Measurements from ENCODE around the gene ADCY5.

Gene ADCY5

DNA sequence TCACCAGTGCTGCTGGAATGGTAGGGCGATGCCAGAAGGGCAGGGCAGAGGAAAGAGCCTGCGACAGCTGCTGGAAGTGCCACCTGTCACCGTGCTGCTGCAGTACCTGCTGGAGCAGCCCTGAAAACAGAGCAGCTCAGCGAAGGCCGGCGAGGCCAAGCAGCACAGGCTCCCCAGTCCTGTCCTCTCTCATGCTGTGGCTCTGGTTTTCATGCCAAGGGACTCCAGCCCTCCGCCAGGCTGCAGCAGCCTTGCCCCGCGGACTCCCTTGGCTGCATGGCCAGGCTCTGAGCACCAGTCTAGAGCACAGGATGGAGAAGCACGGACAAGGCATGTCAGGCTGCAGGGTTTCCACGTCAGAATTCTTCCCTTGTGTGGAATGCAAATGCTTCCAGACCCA, 43.9 kb downstream of the ADCY5 start:
- DNase-seq = no peak

DNA sequence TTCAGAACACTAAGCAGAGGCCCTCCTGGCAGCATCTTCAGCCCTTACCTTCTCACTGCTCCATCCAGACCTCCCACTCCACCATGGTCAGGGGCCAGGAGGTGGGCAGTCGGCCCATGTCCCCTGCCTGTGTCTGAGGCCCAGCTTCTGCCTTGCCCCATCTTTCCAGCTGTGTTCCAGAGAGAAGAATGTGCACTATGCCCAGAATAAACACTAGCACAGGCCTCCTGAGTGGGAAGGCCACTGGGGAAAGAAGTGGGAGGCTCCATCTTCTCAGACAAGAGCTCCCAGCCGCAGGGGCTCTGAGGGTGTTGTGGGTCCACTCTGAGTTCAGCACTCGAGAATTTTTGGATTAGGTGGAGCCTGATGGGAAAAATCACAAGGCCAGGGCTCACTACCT, 44.5 kb downstream of the ADCY5 start:
- DNase-seq = no peak

DNA sequence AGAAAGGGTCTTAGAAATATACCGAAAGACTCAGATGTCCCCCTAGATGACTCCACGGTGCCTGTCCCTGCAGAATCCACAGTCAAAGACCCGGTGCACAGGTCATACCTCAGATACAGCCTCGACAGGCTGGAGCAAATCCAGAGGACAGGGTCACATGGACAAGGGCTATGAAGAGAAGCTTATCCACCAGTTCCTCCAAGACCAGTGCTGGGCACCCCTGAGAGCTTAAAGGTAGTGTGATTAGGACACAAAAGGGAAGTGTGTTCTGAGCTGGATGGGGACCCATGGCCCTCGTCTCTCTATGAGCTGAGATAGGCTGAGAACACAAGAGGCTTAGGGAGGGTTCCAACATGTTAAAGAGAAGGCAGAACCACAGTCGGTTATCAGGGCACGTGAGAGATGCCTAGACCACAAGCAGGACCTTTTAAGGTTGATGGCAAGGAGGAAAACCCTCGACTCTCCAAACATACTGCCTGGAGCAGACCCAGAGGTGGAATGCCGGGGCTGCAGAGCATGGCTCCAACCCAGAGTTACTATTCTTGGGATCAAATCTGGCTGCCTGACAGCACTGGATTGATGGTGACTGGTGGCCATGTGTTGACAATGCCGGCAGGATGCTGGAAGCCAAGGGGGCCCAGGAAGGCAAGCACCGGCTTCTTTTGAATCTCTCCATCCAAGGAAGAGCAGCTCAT, 46.9 kb downstream of the ADCY5 start:
- no peak for DNase-seq

DNA sequence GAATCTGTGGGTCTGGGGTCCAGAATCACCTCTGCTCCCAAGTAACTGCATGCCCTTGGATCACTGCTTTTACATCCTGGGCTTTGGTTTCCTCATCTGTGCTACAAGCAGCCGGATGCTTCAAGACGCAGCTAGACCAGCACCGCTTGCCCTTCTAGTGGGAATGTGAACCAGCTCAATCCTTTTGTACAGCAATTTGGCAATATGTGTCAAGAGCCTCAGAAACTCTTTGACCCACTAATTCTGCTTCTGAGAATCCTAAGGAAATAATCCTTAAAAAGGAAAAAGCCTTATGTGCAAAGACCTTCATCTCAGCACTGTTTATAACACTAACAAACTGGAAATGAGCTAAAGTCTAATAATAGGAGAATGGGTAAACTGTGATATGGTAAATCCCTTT, 48.7 kb downstream of the ADCY5 start:
- DNase-seq = no peak

DNA sequence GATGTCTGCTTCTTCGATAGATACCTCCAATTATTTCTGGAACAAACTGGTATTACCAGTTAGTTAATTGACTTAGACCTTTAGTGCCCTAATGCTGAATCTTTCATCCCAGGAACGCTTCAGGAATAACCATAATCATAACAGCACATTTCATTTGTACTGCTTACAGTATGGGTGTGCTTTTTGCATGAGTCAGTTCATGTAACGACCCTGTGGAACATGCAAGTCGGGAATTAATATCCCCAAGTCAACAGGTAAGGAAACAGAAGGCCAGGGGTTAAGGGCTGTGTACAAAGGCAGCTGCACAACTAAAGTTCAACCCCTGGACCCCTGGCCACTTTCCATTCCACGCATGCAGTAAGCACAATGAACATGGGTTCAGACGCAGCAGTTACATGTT, 49.2 kb downstream of the ADCY5 start:
- no peak for DNase-seq

DNA sequence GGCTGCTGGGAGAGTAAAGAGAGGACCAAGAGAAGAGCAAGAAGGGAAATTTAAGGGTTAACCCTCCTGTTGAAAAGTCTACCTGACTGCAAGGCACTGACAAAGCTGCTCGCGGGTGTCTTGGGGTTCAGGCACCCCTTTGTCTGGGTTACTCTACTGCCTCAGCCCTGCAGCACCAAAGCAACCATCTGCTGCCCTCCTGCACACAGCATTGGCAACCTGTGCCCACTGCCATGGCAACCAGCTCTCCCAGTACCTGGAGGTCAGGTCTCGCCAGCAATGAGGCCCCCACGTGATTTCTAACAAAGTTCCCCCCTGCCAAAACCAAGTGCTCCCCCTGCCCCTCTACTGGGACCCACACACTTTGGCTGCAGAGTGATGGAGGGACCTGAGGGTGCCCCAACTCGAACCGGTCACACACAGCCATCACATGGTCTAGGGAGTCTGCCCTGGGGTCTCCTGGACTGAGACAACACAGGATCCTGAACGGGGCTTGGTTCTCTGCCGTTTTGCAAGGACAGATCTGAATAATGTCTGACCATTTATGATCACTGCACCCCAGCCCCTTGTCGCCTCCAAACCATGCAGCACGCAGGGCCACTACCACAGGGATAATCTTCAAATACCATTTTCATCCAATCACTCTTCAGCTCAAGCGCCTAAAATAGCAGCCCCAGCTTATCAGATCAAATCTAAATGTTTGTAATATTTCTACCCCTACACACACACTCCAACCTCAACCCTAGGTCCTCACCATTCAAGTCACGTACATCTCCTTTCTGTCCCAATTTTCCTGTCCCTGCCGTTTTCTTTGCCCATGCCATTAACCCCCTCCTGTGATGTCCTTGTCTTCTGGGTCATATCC, 50.7 kb downstream of the ADCY5 start:
- no peak for DNase-seq

DNA sequence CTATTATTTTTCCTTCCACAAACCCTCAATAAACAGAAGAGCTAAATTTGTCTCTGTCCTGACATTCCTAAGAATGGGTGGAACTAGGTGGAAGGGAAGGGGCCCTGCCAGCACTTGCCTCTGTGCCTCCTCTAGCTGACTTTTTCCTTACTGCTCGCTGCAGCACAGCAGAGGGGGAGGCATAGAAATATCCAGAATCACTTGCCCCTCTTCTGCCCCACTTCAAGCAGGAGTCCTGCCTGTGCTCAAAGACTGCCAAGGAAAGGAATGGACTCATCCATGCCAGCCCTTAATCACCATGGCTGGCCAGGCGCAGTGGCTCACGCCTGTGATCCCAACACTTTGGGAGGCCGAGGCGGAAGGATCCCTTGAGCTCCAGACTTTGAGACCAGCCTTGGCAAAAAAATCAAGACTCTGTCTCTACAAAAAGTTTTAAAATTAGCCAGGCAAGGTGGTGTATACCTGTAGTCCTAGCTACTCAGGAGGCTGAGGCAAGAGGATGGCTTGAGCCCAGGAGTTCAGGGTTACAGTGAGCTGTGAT, 51.8 kb downstream of the ADCY5 start:
- no peak for DNase-seq

DNA sequence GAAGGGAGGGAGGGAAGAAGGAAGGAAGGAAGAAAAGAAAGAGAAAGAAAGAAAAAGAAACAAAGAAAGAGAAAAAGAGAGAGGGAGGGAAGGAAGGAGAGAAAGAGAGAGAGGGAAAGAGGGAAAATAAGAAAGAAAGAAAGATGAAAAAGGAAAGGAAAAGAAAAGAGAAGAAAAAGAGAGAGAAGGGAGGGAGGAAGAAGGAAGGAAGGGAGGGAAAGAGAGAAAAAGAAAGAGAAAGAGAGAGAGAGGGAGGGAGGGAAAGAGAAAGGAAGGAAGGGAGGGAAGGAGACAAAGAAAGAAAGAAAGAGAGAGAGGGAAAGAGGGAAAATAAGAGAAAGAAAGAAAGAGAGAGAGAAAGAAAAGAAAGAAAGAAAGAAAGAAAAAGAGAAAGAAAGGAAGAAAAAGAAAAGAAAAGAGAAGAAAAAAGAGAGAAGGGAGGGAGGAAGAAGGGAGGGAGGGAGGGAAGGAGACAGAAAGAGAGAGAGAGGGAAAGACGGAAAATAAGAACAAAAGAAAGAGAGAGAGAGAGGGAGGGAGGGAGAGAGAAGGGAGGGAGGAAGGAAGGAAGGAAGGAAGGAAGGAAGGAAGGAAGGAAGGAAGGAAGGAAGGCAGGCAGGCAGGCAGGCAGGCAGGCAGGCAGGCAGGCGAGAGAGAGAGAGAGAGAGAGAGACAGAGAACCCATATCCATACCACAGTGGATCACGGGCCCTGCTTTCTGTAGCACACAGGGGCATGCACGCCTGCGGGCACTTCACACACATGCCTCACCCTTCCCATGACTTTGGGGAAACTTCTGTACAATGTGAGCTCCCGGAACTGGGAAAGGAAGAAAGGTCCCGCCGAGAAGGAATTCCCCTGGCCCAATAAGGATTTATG, 52.5 kb downstream of the ADCY5 start:
- DNase-seq = no peak

DNA sequence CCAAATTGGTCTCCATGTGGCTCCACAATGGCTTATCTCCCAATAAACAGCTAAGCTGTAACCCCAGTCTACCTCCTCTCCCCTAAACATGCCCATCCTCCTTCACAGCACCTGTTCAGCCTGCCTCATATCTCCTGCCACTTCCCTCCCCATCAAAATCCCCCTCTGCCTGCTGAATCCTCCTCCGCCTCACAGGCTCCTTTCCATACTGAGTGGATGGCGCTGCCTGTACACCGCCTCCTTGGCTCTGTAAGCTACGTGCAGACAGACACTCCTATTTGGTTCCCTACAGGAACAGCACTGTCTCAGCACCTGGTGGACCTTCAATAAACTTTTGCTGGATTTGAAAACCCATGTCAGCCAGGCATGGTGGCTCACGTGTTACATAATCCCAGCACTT, 53.7 kb downstream of the ADCY5 start:
- no peak for DNase-seq

DNA sequence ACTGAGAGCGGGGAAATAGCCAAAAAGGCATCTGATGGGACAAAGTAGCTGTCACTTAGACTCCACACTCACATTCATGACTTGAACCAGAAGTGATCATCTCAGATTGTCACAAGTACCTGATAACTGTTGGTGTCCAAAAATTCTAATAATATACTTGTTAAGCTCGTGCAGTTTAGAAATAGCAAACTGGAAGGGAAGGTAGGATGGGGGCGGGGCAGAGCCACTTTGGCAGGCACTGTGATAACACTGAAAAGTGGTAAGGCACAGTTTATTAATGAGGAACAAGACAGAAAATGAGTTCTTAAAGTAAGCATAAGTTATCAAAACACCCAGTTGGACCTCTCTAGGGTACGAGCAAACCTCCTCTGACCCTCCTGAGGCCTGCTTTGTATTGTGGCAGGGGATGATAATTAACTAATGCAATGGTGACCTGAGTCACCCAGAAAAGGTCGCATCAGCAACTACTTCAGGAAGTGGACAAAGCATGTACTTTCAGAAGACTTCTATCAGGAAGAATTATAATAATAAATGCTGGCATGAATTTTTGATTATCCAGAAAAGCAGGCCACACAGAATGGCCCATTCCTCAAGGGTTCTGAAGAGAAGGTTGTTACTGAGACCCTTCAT, 54.4 kb downstream of the ADCY5 start:
- no peak for DNase-seq

DNA sequence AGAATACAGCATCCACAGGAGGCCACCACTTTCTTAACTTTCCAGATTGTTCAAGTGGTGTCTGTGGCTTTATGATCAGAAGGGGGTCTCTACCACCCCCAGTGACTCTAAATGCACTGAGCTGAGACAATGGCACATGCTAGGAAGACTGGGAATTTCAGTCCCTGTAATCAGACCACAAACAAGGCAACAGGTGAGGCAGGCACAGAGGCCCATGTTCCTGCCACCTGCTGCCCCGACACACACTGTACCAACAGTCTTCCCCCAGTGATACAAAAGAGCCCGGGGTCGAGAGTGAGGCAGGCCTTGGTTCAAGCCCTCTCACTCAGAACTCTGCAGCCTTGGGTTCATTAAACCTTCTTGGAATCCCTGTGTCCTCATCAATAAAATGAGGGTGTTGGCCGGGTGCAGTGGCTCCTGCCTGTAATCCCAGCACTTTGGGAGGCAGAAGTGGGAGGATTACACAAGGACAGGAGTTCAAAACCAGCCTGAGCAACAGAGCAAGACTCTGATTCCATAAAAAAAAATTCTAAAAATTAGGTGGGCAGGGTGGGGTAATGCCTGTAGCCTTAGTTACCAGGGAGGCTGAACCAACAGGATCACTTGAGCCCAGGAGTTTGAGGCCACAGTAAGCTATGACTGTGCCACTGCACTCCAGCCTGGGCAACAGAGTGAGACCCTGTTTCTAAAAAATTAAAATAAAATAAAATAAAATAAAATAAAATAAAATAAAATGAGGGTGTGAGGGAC, 55.8 kb downstream of the ADCY5 start:
- no peak for DNase-seq

DNA sequence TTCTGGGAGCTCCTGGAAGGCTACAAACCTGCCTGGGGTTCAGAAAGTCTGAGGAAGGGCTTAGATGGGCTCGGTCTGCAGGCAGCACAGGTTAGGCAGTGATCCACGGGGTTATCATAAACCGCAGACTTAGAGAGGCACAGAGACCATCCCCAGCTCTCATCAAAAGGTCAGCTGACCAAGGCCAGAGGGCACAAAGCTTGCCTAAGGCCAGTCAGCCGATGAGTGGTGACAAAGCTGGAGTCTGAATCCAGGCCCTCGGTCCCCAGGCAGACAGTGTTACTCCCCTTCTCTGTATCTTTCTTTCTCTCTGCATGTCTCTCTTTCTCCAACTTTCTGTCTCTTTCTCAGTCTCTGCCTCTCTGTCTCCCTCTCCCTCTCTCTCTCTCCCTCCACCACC, 56.5 kb downstream of the ADCY5 start:
- DNase-seq = no peak

DNA sequence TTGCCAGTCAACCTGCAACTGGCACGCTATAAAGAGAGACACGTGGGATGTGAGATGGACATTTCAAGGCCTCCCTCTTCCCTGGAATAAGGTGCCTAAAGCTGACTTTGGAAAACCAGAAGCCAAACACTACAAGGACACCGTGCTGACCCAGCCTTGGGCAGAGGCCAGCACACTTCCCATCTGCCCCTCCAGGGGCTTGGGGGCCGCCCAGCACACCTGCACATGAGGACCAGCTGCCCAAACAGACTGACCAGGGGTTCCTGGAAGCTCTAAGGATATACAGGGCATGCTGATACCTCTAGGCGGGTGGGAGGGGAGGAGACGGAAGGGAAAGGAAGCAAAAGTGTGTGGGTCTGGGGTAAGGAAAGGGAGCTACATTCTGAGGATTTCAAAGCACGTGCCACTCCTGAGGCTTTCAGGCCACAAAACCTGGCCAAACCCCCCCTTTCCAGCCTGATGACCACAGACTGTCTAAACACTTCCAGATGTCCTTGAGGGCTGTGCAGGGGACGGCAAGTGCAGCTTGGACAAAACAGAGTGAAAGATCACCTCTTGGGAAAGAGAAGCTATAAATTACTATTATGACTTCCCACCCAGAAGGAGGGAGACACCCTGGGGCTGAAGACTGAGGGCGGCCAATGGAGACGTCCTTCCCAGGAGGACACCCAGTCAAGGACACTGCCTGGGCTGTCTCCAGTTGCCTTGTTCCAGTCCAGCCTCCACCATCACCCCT, 57.9 kb downstream of the ADCY5 start:
- DNase-seq = no peak

DNA sequence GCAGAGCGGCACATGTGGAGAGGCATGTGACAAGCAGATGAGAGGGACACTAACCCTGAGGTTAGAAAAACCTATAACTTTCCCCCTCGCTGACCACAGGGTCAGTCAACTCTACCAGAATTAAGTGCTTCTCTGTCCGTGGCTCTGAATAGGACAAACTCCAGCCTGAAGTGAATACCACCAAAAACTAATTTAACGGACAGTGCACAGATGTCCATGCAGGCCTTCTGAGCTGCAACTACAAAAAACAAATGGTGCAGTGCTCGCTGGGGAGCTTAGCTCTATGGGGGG, 59.3 kb downstream of the ADCY5 start:
- DNase-seq = no peak

DNA sequence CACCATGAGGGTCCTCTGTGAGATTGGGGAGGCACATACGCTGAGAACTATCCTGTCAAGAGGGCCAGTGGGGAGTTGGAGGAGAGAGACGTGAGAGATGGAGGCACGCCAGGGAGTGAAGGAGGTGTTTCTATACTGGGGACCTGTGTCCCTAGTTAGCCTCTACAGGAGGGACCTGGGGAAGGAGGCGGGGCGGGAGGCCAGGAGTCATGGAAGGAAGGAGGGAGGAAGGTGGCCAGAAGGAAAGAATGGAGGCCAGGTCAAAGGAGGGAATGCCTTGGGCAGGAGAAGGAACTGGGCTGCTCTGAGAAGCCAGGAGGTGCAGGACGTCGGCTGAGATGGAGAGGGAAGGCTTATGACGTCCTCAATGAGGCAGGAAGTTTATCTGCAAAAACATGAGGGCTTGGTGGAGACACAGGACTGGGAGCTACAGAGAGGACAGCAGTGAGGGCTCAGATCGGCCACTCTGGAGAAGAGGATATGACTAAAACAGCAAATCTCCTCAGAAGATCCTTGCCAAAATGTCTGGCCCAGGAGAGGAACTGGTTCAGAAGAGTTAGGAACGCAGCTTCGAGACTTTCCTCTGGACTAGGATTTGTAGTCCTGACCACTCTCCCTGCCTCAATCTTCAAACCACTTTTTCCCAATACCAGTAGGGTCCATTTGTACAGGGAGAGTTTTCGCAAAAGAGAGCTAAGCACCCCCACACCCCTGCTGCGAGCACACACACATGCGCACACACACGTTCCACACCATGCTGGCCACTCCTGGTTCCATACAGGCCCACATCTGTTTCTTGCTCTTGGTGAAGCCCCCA, 59.9 kb downstream of the ADCY5 start:
- DNase-seq = no peak

DNA sequence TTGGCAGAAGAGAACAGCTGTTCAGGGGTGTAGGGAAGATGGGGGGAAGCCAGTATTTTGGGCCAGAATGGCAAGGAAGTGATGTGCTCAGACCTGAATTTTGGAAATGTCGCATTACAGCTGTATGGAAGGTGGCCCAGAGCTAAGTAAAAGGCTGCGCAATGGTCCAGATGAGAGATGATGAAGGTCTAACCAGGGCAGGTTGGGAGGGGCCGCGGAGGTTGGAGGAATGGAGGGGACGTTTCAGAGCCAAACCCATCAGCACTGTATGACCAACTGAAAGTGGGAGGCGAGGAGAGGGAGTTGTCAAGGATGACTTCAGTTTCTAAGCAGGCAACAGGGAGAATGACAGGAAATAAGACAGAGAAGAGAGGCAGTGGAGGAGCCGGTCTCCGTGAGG, 60.8 kb downstream of the ADCY5 start:
- no peak for DNase-seq

DNA sequence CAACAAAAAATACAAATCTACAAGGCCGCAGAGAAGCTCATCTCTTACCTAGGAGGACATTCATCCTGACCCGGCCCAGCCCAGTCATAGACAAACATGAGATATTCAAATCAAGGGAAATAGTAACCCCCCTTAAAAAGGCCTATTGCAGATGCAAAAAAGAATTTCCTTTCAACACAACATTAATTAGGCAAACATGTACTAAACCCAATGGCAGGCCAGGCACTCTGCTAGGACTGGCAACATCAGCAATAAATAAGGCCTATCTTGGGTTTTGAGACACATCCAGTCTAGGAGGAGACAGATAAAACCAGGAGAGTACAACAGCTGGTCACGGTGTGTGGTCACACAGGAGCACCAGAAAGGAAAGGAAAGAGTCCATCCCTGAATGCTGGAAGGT, 61.4 kb downstream of the ADCY5 start:
- DNase-seq = no peak

DNA sequence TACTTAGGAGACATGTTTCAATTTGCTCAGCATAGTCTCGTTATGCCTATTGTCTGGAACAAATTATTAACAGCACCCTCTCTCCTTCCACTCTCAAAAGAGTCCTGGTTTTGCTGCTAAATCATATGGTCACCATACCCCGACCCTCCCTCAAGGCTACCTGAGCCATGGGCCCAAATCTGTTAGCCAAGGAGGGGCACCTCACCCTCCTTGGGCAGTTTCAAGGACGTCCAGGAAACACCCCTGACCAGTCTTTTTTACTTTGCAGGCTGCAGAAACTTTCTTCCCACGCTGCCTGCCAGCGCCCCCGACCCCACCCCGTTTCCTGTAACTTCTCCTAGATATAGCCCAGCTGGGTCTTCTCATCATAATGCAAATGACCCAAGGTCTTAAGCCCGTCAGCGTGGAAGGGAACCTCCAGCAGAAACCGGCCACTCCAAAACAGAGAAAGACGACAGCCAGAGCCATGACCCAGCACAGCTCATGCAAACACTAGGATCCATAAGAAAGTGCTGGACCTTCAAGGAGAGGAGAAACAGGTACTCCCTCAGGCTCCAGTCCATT, 62.3 kb downstream of the ADCY5 start:
- no peak for DNase-seq

DNA sequence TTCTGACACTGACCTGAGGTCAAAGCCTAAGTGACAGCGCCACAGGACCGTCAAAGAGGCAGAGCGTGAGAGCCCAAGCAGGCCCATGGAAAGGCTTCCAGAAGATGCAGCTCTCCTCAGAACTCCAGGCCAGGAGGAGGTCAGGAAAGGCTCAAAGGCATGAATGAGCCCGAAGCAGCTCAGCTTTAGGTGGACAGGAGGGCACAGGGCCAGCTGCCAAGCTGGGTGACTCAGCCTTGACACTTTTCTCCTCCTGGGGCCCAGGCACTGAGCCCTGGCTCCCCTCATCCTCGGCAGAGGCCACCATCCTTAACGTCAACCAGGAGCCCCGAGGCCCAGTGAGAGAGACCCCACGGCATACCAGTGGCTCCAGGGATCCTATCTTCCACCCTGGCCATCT, 62.9 kb downstream of the ADCY5 start:
- no peak for DNase-seq

DNA sequence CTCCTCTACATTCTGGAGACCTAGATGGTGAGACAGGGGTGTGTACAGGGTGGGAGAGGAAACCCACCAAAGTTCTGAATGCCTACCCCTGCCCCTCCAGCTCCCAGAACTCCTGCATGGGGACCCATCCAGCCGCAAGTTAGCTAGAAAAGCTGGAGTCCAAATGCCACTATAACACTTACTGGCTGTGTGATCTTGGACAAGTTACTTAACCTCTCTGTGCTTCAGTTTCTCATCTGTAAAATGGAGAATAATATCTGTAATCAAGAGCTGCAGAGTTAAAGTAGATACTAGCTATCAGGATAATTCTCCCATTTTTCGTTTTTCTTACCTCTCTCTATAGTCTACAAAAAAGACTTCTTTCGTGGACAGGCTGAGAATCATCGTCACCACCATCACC, 63.4 kb downstream of the ADCY5 start:
- no peak for DNase-seq

All from stimulated activated CD4-positive, alpha-beta T cell treated with anti-CD3 and anti-CD28 coated beads, Interleukin-4, amount 100 ng/mL, for 24 hours (primary cell).